H9 (cell line): ENCODE data around the gene CLEC12A. TPM values are rescaled to one million over a fixed set of nuclear protein-coding genes. Genes with fewer than 3 reads are reported as not detected.

Experiments used
- DNase-seq: peaks from one replicate; pipeline ENCODE4 v3.0.0-alpha.2; 2017
- H2AFZ ChIP-seq: one replicate; pipeline ENCODE4 v1.6.1; 2013; ENCODE audit warnings: mild to moderate bottlenecking, low read length, control low read depth, moderate library complexity
- H2AK5ac ChIP-seq: 2 replicates; pipeline ENCODE4 v1.6.1; 2013; ENCODE audit warnings: low read length, control low read depth, mixed read lengths; ENCODE audit not compliant: insufficient read length
- H2BK120ac ChIP-seq: one replicate; pipeline ENCODE4 v1.6.1; 2013; ENCODE audit warnings: low read depth, mild to moderate bottlenecking, low read length, control low read depth, inconsistent platforms; ENCODE audit not compliant: poor library complexity, severe bottlenecking
- H2BK12ac ChIP-seq: 2 replicates; pipeline ENCODE4 v1.6.1; 2013; ENCODE audit warnings: low read length, control low read depth, mixed read lengths, low read depth; ENCODE audit not compliant: insufficient read length
- H2BK15ac ChIP-seq: 2 replicates; pipeline ENCODE4 v1.6.1; 2013; ENCODE audit warnings: low read depth, low read length, control low read depth
- H2BK20ac ChIP-seq: one replicate; pipeline ENCODE4 v1.6.1; 2013; ENCODE audit warnings: low read depth, mild to moderate bottlenecking, low read length, control low read depth, inconsistent platforms; ENCODE audit not compliant: poor library complexity, severe bottlenecking
- H2BK5ac ChIP-seq: 2 replicates; pipeline ENCODE4 v1.6.1; 2013; ENCODE audit warnings: low read length, control low read depth, mixed read lengths; ENCODE audit not compliant: insufficient read length
- H3K14ac ChIP-seq: 2 replicates; pipeline ENCODE4 v1.6.1; 2013; ENCODE audit warnings: low read length, control low read depth; ENCODE audit not compliant: insufficient read depth
- H3K18ac ChIP-seq: 2 replicates; pipeline ENCODE4 v1.6.1; 2013; ENCODE audit warnings: low read depth, mild to moderate bottlenecking, mixed read lengths, low read length, control low read depth; ENCODE audit not compliant: insufficient read length
- H3K23ac ChIP-seq: 2 replicates; pipeline ENCODE4 v1.6.1; 2013; ENCODE audit warnings: low read length, control low read depth, mixed read lengths, low read depth; ENCODE audit not compliant: insufficient read length
- H3K23me2 ChIP-seq: 2 replicates; pipeline ENCODE4 v1.6.1; 2013; ENCODE audit warnings: low read depth, mild to moderate bottlenecking, mixed read lengths, low read length, control low read depth; ENCODE audit not compliant: insufficient read length, poor library complexity, severe bottlenecking
- H3K27ac ChIP-seq: 2 replicates; pipeline ENCODE4 v1.5.1; 2013; ENCODE audit warnings: low read length, control low read depth, mixed read lengths, low read depth; ENCODE audit not compliant: insufficient read length
- H3K27me3 ChIP-seq: 2 replicates; pipeline ENCODE4 v1.6.1; 2013; ENCODE audit warnings: low read length, control low read depth, inconsistent platforms; ENCODE audit not compliant: insufficient read depth
- H3K4ac ChIP-seq: 2 replicates; pipeline ENCODE4 v1.6.1; 2013; ENCODE audit warnings: low read depth, mild to moderate bottlenecking, control low read depth, inconsistent platforms, low read length, moderate library complexity
- H3K4me1 ChIP-seq: 2 replicates; pipeline ENCODE4 v1.6.1; 2013; ENCODE audit warnings: low read length, control low read depth, inconsistent platforms; ENCODE audit not compliant: insufficient read depth
- H3K4me2 ChIP-seq: 2 replicates; pipeline ENCODE4 v1.6.1; 2013; ENCODE audit warnings: low read length, control low read depth, mixed read lengths; ENCODE audit not compliant: insufficient read length, insufficient read depth
- H3K56ac ChIP-seq: 2 replicates; pipeline ENCODE4 v1.6.1; 2013; ENCODE audit warnings: low read depth, mild to moderate bottlenecking, mixed read lengths, low read length, control low read depth; ENCODE audit not compliant: insufficient read length
- H3K79me1 ChIP-seq: 2 replicates; pipeline ENCODE4 v1.6.1; 2013; ENCODE audit warnings: low read depth, mild to moderate bottlenecking, moderate library complexity, low read length, control low read depth, inconsistent platforms; ENCODE audit not compliant: insufficient read depth, poor library complexity, severe bottlenecking
- H3K79me2 ChIP-seq: 2 replicates; pipeline ENCODE4 v1.6.1; 2013; ENCODE audit warnings: low read length, control low read depth, inconsistent platforms; ENCODE audit not compliant: insufficient read depth
- H3K9ac ChIP-seq: 2 replicates; pipeline ENCODE4 v1.6.1; 2013; ENCODE audit warnings: low read length, control low read depth, mixed read lengths; ENCODE audit not compliant: insufficient read length; ENCODE audit errors: extremely low read depth
- H3K9me3 ChIP-seq: one replicate; pipeline ENCODE4 v1.6.1; 2013; ENCODE audit warnings: low read depth, low read length, inconsistent platforms; ENCODE audit not compliant: control insufficient read depth
- H3T11ph ChIP-seq: one replicate; pipeline ENCODE4 v1.6.1; 2013; ENCODE audit warnings: mild to moderate bottlenecking, low read length, control low read depth, inconsistent platforms
- H4K20me1 ChIP-seq: one replicate; pipeline ENCODE4 v1.6.1; 2013; ENCODE audit not compliant: control insufficient read depth, insufficient read length, insufficient read depth
- H4K5ac ChIP-seq: 2 replicates; pipeline ENCODE4 v1.6.1; 2013; ENCODE audit warnings: low read depth, mild to moderate bottlenecking, mixed read lengths, low read length, control low read depth; ENCODE audit not compliant: insufficient read length
- H4K8ac ChIP-seq: replicated peaks from 2 replicates; pipeline ENCODE4 v1.6.1; 2013; ENCODE audit warnings: low read length, control low read depth, mixed read lengths, low read depth; ENCODE audit not compliant: insufficient read length
- H4K91ac ChIP-seq: 2 replicates; pipeline ENCODE4 v1.6.1; 2013; ENCODE audit warnings: low read depth, mild to moderate bottlenecking, moderate library complexity, mixed read lengths, low read length, control low read depth; ENCODE audit not compliant: insufficient read length
- H3K27ac Mint-ChIP-seq, 3 experiments: 2 replicates in 2 of 3; 3 replicates in 1 of 3; pipeline ENCODE4 v1.8.0; 2020 to 2021; ENCODE audit warnings: mixed read lengths in 3 of 3, mild to moderate bottlenecking in 1 of 3, moderate library complexity in 1 of 3
- H3K27me3 Mint-ChIP-seq: 2 replicates; pipeline ENCODE4 v1.8.0; 2021; ENCODE audit warnings: low read depth, mild to moderate bottlenecking, moderate library complexity, mixed read lengths
- H3K36me3 Mint-ChIP-seq, 3 experiments: 2 replicates in 2 of 3; 3 replicates in 1 of 3; pipeline ENCODE4 v1.8.0; 2020 to 2021; ENCODE audit warnings: low read depth in 3 of 3, mixed read lengths in 3 of 3; ENCODE audit not compliant: insufficient read depth in 1 of 3
- H3K4me1 Mint-ChIP-seq, 2 experiments: 2 replicates each; pipeline ENCODE4 v1.8.0; 2020; ENCODE audit warnings: mixed read lengths in 2 of 2
- H3K4me3 Mint-ChIP-seq, 2 experiments: 2 replicates in 1 of 2; 3 replicates in 1 of 2; pipeline ENCODE4 v1.8.0; 2020 to 2021; ENCODE audit warnings: mild to moderate bottlenecking in 2 of 2, mixed read lengths in 2 of 2, moderate library complexity in 1 of 2
- H3K9me3 Mint-ChIP-seq, 2 experiments: 2 replicates in 1 of 2; 3 replicates in 1 of 2; pipeline ENCODE4 v1.8.0; 2020; ENCODE audit warnings: mild to moderate bottlenecking in 2 of 2, mixed read lengths in 2 of 2, moderate library complexity in 1 of 2
- CTCF ChIP-seq: fragments of 200-600 bp; sonication (generic); conservative IDR thresholded peaks from 3 replicates; pipeline ENCODE4 v1.8.0; 2021; ENCODE audit warnings: antibody characterized with exemption, mild to moderate bottlenecking
- total RNA-seq: library from RNA; stranded (reverse); gene quantifications from 2 replicates; pipeline ENCODE4 v1.2.1, GENCODE V29; 2021

The CLEC12A gene
- total RNA-seq, 1 experiment from 2014 or later: not detected

DNA sequence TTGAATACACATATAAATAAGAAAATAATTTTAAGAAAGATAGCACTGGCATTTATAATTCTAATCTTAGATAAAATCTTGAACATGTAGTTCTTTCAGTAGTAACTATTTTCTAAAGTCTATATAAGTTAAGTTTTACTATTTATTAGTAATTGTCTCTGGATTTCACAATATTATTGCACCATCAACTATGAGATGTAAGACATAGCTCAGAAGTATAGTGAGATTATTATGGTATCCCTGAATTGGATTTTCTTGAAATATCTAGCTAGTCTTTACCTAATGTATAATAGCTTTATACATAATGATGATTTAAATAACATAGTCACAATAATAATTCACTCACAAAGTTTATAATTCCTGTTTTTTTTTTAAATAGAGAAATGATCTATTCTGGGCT, 6.7 kb downstream of the CLEC12A start:
- H3K4me3 Mint-ChIP-seq: no peak overlapping the region
- Histone ChIP-seq H2BK20ac (no peak overlapping the region), H3K23me2 (no peaks in the 10 kb centered on the region), H3K4me1 (no peaks in the 10 kb centered on the region), H3K79me1 (no peaks in the 10 kb centered on the region), H3K56ac (no peak overlapping the region), H2BK15ac (no peak overlapping the region), H3K9me3 (no peaks in the 10 kb centered on the region), H2BK12ac (no peak overlapping the region), H3K27me3 (no peaks in the 10 kb centered on the region), H3K14ac (no peak overlapping the region), H3K9ac (no peak overlapping the region), H4K8ac (no peak overlapping the region), H4K5ac (no peak overlapping the region), H3K4ac (no peak overlapping the region), H3K27ac (no peak overlapping the region), H3T11ph (no peak overlapping the region), H3K23ac (no peak overlapping the region), H4K91ac (no peak overlapping the region), H2BK120ac (no peak overlapping the region), H2AK5ac (no peak overlapping the region), H4K20me1 (no peaks in the 10 kb centered on the region), H2AFZ (no peak overlapping the region), H3K79me2 (no peaks in the 10 kb centered on the region), H3K4me2 (no peak overlapping the region), H2BK5ac (no peak overlapping the region), H3K18ac (no peak overlapping the region)
- no peaks in the 10 kb centered on the region; the same call in 1 of the 2 replicates for H3K27me3 Mint-ChIP-seq
- peaks cover 8 to 9% of the 10 kb centered on the region in 2 experiments for H3K4me1 Mint-ChIP-seq
- peaks cover 17 to 25% (median 21%) of the 10 kb centered on the region in 3 experiments for H3K36me3 Mint-ChIP-seq
- peaks cover 21 to 29% of the 10 kb centered on the region in 2 experiments for H3K9me3 Mint-ChIP-seq
- TF ChIP-seq CTCF: no peak
- H3K27ac Mint-ChIP-seq: no peak overlapping the region
- DNase-seq: no peak
